Fibroblast of the conjunctiva (primary cell): ENCODE data around the gene NR4A3.
"Not testable (repeated sequence)": the region's sequence is repeated elsewhere in the genome, so short reads cannot be mapped to it uniquely, and the experiment has no call there.

Experiments used
- DNase-seq: peaks from one replicate; pipeline ENCODE4 v3.0.0-alpha.2; 2010; ENCODE audit warnings: low read depth

Gene NR4A3

GRCh38 chr9:99834474-99834873 is 12.8 kb downstream of the NR4A3 start:
- DNase-seq = no peak

GRCh38 chr9:99835142-99835541 is 13.5 kb downstream of the NR4A3 start:
- no peak for DNase-seq

GRCh38 chr9:99835581-99835980 is 13.9 kb downstream of the NR4A3 start:
- no peak for DNase-seq

GRCh38 chr9:99840072-99840471 is 18.4 kb downstream of the NR4A3 start:
- DNase-seq = no peak

GRCh38 chr9:99845063-99845462 is 23.4 kb downstream of the NR4A3 start:
- no peak for DNase-seq

GRCh38 chr9:99848447-99848846 is 26.8 kb downstream of the NR4A3 start:
- no peak for DNase-seq

GRCh38 chr9:99850736-99851499 is 29.2 kb downstream of the NR4A3 start:
- no peak for DNase-seq

- DNase-seq = no peak
Observed at GRCh38 chr9:99851500-99851822, 29.8 kb downstream of the NR4A3 start.

- DNase-seq = no peak
Observed at GRCh38 chr9:99852617-99853016, 30.9 kb downstream of the NR4A3 start.

GRCh38 chr9:99855467-99856176 is 33.9 kb downstream of the NR4A3 start:
- no peak for DNase-seq

GRCh38 chr9:99857576-99857975 is 35.9 kb downstream of the NR4A3 start:
- not testable (repeated sequence) for DNase-seq

GRCh38 chr9:99858087-99858486 is 36.4 kb downstream of the NR4A3 start:
- DNase-seq = no peak

- no peak for DNase-seq
Observed at GRCh38 chr9:99859243-99859980, 37.7 kb downstream of the NR4A3 start.

- DNase-seq = no peak
Observed at GRCh38 chr9:99860266-99860665, 38.6 kb downstream of the NR4A3 start.

GRCh38 chr9:99863955-99864354 is 42.3 kb downstream of the NR4A3 start:
- no peak for DNase-seq

- no peak for DNase-seq
Observed at GRCh38 chr9:99866398-99866797, 44.7 kb downstream of the NR4A3 start.

- DNase-seq = no peak
Observed at GRCh38 chr9:99867536-99867935, 45.9 kb downstream of the NR4A3 start.

GRCh38 chr9:99867968-99868367 is 46.3 kb downstream of the NR4A3 start:
- DNase-seq = no peak

- DNase-seq = no peak
Observed at GRCh38 chr9:99868845-99869244, 47.2 kb downstream of the NR4A3 start.

GRCh38 chr9:99870126-99870525 is 48.4 kb downstream of the NR4A3 start:
- no peak for DNase-seq

GRCh38 chr9:99873531-99873930 is 51.8 kb downstream of the NR4A3 start:
- no peak for DNase-seq

- no peak for DNase-seq
Observed at GRCh38 chr9:99873943-99874584, 52.4 kb downstream of the NR4A3 start.

GRCh38 chr9:99876190-99876589 is 54.5 kb downstream of the NR4A3 start:
- DNase-seq = no peak
